Fibroblast of mammary gland (primary cell): Measurements from ENCODE around the gene R3HDM2.
"Not testable (repeated sequence)": the region's sequence is repeated elsewhere in the genome, so short reads cannot be mapped to it uniquely, and the experiment has no call there.

Experiments used
- DNase-seq: peaks from one replicate; pipeline ENCODE4 v3.0.0-alpha.2; 2010; ENCODE audit warnings: low read depth
- H3K4me3 ChIP-seq: 2 replicates; pipeline ENCODE4 v1.5.1; 2011; ENCODE audit warnings: low read depth, mild to moderate bottlenecking, low read length, moderate library complexity; ENCODE audit not compliant: control insufficient read depth
- CTCF ChIP-seq: conservative IDR thresholded peaks from 2 replicates; pipeline ENCODE4 v1.5.1; 2011; ENCODE audit warnings: low read depth, low read length, inconsistent platforms; ENCODE audit not compliant: control insufficient read depth, insufficient read depth

The R3HDM2 gene

DNA sequence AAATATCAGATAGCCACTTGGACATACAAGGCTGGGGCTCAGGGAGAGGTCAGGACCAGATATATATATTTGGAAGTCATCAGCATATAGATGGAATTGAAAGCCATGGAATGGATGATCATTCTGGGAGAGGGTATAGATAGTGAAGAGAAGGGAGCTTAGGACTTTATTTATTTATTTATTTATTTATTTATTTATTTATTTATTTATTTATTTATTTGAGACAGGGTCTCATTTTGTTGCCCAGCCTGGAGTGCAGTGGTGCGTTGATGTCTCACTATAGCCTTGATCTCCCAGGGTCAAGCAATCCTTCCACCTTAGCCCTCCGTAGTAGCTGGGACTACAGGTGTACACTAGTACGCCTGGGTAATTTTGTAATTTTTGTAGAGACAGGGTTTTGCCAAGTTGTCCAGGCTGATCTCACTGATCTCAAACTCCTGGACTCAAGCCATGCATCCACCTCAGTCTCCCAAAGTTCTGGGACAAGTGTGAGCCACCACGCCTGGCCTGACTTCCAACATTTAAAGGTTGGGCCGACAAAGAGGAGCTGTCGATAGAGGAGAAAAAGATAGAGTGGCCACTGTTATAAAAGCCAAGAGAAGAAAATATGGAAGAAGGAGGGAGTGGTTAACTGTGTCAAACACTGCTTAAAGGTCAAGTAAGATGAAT lies 15.6 kb upstream of the R3HDM2 start:
- no peak overlapping the region for H3K4me3 ChIP-seq
- no peak for TF ChIP-seq CTCF
- no peak for DNase-seq

GRCh38 chr12:57444744-57445143 lies 13.9 kb upstream of the R3HDM2 start:
- TF ChIP-seq CTCF, result no peak
- no peak overlapping the region for H3K4me3 ChIP-seq
- no peak for DNase-seq

DNA sequence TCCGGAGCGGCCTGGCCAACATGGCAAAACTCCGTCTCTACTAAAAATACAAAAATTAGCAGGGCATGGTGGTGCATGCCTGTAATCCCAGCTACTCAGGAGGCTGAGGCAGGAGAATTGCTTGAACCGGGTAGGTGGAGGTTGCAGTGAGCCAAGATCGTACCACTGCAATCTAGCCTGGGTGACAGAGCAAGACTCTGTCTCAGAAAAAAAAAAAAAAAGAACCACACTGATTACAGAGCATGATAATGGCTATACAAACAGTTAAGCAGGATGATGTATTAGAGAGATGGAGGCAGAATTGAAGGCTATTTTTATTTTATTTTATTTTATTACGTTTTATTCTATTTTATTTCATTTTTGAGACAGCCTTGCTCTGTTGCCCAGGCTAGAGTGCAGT lies 13.5 kb upstream of the R3HDM2 start:
- DNase-seq, H3K4me3 ChIP-seq: not testable (repeated sequence)

DNA sequence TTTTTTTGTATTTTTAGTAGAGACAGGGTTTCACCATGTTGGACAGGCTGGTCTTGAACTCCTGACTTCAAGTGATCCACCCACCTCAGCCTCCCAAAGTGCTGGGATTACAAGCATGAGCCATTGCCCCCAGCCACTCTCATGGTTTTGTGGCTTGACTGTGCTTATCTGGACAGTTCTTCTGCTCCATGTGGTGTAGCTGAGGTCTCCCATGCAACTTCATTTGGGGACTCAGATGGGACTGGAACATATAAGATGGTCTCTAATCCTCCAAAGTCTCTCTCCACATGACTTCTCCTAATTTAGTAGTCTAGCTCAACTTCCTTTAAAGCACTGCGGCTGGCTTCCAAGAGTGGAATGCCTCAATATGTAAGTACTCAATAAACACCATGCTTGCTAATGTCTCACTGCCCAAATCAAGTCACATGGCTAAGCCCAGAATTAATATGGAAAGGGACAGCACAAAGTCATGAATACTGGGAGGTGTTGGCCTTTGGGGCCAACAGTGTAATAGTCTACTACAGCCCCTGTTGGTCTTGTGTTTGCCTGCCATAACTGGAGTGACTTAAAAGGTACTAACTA lies 11.1 kb upstream of the R3HDM2 start:
- H3K4me3 ChIP-seq, result no peak overlapping the region
- no peak for TF ChIP-seq CTCF
- DNase-seq, result no peak

DNA sequence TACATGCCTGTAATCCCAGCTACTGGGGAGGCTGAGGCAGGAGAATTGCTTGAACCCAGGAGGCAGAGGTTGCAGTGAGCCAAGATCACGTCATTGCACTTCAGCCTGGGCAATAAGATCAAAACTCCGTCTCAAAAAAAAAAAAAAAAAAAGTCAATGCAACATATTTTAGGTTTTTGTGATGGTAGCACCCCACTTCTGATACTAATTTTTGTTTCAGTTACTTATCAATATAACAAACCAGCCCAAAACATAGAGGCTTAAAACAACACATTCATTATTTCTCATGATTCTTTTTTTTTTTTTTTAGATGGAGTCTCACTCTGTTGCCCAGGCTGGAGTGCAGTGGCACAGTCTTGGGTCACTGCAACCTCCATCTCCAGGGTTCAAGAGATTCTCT lies 10.6 kb upstream of the R3HDM2 start:
- DNase-seq, result not testable (repeated sequence)

GRCh38 chr12:57439762-57440266 lies 9.0 kb upstream of the R3HDM2 start:
- H3K4me3 ChIP-seq, result no peak overlapping the region
- no peak for DNase-seq
- no peak for TF ChIP-seq CTCF

More for the DNA sequence above, 10.6 kb upstream of the R3HDM2 start:
- H3K4me3 ChIP-seq, result not testable (repeated sequence)

GRCh38 chr12:57438400-57438799 lies 7.6 kb upstream of the R3HDM2 start:
- H3K4me3 ChIP-seq, result no peak overlapping the region
- DNase-seq, result no peak
- no peak for TF ChIP-seq CTCF

- no peak for TF ChIP-seq CTCF
- DNase-seq, result no peak
- H3K4me3 ChIP-seq, result no peak overlapping the region
Observed at GRCh38 chr12:57435293-57435692, 4.5 kb upstream of the R3HDM2 start.
